H1 (cell line): ENCODE data around the gene TBC1D22A. TPM values are rescaled to one million over a fixed set of nuclear protein-coding genes. Genes with fewer than 3 reads are reported as not detected.

Source experiments
- CREB1 ChIP-seq: IDR thresholded peaks from 2 replicates; pipeline ENCODE4 v1.6.1; 2012; ENCODE audit warnings: inconsistent platforms
- RNF2 ChIP-seq: fragments of 200-900, 300-1000 bp; sonication (generic); IDR thresholded peaks from 2 replicates; pipeline ENCODE4 v1.7.1; 2016; ENCODE audit warnings: borderline replicate concordance, low read depth, mild to moderate bottlenecking, antibody characterized with exemption, low read length; ENCODE audit not compliant: poor library complexity, severe bottlenecking; ENCODE audit errors: missing control alignments
- polyA plus RNA-seq, 7 experiments: library from polyadenylated mRNA; depleted of rRNA in 3 of 7; stranded (reverse) in 5 of 7; unstranded in 2 of 7; fragments of >200 nt in 5 of 7; fragments of 200-250 nt in 2 of 7; gene quantifications; 1 replicate in 5 of 7; 2 replicates in 1 of 7; 4 replicates in 1 of 7; pipeline versions ENCODE4 v1.2.1 to v1.2.3, GENCODE V29; 2011 to 2013; ENCODE audit warnings: missing spikeins in 2 of 7, mixed read lengths in 2 of 7
- total RNA-seq: library from RNA; stranded (reverse); fragmentation: NEBNext Ultra II Directional; extraction: Animal tissue kit (Norgen Biotek cat#: 25700); gene quantifications from 2 replicates; pipeline ENCODE4 v1.2.1, GENCODE V29; 2021
- TF ChIP-seq, protein P1 (sequence below): IDR thresholded peaks from 2 replicates; pipeline ENCODE4 v1.6.1; 2012; ENCODE audit warnings: low read length, inconsistent platforms
- TF ChIP-seq, protein P2 (sequence below): fragments of 300-600 bp; sonication (generic); IDR thresholded peaks from 2 replicates; pipeline ENCODE4 v1.7.1; 2012; ENCODE audit warnings: low read length, moderate library complexity, mild to moderate bottlenecking, inconsistent platforms; ENCODE audit not compliant: insufficient replicate concordance
- TF ChIP-seq, protein P3 (sequence below): IDR thresholded peaks from 2 replicates; pipeline ENCODE4 v1.6.1; 2011; ENCODE audit warnings: low read depth, mild to moderate bottlenecking, low read length; ENCODE audit not compliant: insufficient read depth

Gene TBC1D22A
- total and polyA plus RNA-seq, 2 of the 8 experiments (the other 6 are each of a cell fraction or from before 2014, with no cell fraction given) = 11.9 to 18.4 TPM

DNA sequence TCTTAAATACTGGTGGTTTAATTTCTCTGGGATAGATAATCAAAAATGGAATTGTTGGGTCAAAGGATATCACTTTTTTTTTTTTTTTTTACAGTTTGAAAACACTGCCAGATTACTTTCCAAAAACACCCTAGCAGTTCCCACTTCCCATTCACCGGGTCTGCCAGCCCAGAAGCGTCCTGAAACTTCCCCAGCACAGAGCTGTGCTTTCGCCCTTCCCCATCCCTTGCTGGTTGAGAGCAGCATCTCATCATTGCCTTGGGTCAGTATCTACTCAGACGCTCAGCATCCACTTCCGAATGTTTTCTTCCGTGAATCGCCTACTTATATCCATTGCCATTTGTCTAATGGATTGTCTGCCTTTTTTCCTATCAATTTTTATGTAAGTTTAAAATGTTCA, 29.9 kb upstream of the TBC1D22A start (continued):
- TF ChIP-seq, protein P1, sequence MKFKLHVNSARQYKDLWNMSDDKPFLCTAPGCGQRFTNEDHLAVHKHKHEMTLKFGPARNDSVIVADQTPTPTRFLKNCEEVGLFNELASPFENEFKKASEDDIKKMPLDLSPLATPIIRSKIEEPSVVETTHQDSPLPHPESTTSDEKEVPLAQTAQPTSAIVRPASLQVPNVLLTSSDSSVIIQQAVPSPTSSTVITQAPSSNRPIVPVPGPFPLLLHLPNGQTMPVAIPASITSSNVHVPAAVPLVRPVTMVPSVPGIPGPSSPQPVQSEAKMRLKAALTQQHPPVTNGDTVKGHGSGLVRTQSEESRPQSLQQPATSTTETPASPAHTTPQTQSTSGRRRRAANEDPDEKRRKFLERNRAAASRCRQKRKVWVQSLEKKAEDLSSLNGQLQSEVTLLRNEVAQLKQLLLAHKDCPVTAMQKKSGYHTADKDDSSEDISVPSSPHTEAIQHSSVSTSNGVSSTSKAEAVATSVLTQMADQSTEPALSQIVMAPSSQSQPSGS = no peak
- TF ChIP-seq, protein P2, sequence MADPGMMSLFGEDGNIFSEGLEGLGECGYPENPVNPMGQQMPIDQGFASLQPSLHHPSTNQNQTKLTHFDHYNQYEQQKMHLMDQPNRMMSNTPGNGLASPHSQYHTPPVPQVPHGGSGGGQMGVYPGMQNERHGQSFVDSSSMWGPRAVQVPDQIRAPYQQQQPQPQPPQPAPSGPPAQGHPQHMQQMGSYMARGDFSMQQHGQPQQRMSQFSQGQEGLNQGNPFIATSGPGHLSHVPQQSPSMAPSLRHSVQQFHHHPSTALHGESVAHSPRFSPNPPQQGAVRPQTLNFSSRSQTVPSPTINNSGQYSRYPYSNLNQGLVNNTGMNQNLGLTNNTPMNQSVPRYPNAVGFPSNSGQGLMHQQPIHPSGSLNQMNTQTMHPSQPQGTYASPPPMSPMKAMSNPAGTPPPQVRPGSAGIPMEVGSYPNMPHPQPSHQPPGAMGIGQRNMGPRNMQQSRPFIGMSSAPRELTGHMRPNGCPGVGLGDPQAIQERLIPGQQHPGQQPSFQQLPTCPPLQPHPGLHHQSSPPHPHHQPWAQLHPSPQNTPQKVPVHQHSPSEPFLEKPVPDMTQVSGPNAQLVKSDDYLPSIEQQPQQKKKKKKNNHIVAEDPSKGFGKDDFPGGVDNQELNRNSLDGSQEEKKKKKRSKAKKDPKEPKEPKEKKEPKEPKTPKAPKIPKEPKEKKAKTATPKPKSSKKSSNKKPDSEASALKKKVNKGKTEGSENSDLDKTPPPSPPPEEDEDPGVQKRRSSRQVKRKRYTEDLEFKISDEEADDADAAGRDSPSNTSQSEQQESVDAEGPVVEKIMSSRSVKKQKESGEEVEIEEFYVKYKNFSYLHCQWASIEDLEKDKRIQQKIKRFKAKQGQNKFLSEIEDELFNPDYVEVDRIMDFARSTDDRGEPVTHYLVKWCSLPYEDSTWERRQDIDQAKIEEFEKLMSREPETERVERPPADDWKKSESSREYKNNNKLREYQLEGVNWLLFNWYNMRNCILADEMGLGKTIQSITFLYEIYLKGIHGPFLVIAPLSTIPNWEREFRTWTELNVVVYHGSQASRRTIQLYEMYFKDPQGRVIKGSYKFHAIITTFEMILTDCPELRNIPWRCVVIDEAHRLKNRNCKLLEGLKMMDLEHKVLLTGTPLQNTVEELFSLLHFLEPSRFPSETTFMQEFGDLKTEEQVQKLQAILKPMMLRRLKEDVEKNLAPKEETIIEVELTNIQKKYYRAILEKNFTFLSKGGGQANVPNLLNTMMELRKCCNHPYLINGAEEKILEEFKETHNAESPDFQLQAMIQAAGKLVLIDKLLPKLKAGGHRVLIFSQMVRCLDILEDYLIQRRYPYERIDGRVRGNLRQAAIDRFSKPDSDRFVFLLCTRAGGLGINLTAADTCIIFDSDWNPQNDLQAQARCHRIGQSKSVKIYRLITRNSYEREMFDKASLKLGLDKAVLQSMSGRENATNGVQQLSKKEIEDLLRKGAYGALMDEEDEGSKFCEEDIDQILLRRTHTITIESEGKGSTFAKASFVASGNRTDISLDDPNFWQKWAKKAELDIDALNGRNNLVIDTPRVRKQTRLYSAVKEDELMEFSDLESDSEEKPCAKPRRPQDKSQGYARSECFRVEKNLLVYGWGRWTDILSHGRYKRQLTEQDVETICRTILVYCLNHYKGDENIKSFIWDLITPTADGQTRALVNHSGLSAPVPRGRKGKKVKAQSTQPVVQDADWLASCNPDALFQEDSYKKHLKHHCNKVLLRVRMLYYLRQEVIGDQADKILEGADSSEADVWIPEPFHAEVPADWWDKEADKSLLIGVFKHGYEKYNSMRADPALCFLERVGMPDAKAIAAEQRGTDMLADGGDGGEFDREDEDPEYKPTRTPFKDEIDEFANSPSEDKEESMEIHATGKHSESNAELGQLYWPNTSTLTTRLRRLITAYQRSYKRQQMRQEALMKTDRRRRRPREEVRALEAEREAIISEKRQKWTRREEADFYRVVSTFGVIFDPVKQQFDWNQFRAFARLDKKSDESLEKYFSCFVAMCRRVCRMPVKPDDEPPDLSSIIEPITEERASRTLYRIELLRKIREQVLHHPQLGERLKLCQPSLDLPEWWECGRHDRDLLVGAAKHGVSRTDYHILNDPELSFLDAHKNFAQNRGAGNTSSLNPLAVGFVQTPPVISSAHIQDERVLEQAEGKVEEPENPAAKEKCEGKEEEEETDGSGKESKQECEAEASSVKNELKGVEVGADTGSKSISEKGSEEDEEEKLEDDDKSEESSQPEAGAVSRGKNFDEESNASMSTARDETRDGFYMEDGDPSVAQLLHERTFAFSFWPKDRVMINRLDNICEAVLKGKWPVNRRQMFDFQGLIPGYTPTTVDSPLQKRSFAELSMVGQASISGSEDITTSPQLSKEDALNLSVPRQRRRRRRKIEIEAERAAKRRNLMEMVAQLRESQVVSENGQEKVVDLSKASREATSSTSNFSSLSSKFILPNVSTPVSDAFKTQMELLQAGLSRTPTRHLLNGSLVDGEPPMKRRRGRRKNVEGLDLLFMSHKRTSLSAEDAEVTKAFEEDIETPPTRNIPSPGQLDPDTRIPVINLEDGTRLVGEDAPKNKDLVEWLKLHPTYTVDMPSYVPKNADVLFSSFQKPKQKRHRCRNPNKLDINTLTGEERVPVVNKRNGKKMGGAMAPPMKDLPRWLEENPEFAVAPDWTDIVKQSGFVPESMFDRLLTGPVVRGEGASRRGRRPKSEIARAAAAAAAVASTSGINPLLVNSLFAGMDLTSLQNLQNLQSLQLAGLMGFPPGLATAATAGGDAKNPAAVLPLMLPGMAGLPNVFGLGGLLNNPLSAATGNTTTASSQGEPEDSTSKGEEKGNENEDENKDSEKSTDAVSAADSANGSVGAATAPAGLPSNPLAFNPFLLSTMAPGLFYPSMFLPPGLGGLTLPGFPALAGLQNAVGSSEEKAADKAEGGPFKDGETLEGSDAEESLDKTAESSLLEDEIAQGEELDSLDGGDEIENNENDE = no peak
- TF ChIP-seq, protein P3, sequence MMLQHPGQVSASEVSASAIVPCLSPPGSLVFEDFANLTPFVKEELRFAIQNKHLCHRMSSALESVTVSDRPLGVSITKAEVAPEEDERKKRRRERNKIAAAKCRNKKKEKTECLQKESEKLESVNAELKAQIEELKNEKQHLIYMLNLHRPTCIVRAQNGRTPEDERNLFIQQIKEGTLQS = no peak
- TF ChIP-seq RNF2 (no peak), CREB1 (no peak)
